ENCODE results near the gene PRMT9. TPM values are rescaled to one million over a fixed set of nuclear protein-coding genes. Genes with fewer than 3 reads are reported as not detected.

The PRMT9 gene
- total RNA-seq, 2 donors from 2014 or later = 3.0 to 5.7 TPM

GRCh38 chr4:147629783-147630730 is 53.9 kb downstream of the PRMT9 start:
- 90 to 91% methylated on average over 1 of the region's 1 CpG for WGBS, 2 donors
- no peak for ATAC-seq
- DNase-seq = no peak
- H3K36me3 ChIP-seq (replicated peaks in 1 of 2; ENCODE audit: insufficient read depth in 1 of 2, low read depth in 2 of 2) = peaks cover 3 to 18% of the 10 kb centered on the region in 2 donors
- no peaks in the 10 kb centered on the region for H3K9me3 ChIP-seq
- H3K27me3 ChIP-seq = no peaks in the 10 kb centered on the region
- intact Hi-C loops (cut with DNase I) = no loop called here
- no peaks in the 10 kb centered on the region for H3K4me1 ChIP-seq
- H3K27ac ChIP-seq = no peak overlapping the region
- no peak overlapping the region for H3K4me3 ChIP-seq
- TF ChIP-seq CTCF (IDR thresholded peaks at IDR 0.05) = no peak
- TF ChIP-seq POLR2A (IDR thresholded peaks at IDR 0.05) = no peak

- no peaks in the 10 kb centered on the region for H3K9me3 ChIP-seq
- no peaks in the 10 kb centered on the region for H3K27me3 ChIP-seq
- ATAC-seq (no peak), DNase-seq (no peak)
- 73 to 76% methylated on average over 3 of the region's 3 CpGs for whole genome bisulfite sequencing, 2 donors
- intact Hi-C loops (cut with DNase I) = no loop called here
- H3K4me3 ChIP-seq = no peak overlapping the region
- no peak for TF ChIP-seq CTCF (IDR thresholded peaks at IDR 0.05)
- TF ChIP-seq POLR2A (IDR thresholded peaks at IDR 0.05) = no peak
- no peak overlapping the region for H3K27ac ChIP-seq
- peaks cover 3 to 8% of the 10 kb centered on the region in 2 donors for H3K36me3 ChIP-seq (replicated peaks in 1 of 2; ENCODE audit: insufficient read depth in 1 of 2, low read depth in 2 of 2)
- H3K4me1 ChIP-seq = no peaks in the 10 kb centered on the region
Observed at GRCh38 chr4:147628415-147628814, 55.5 kb downstream of the PRMT9 start.

- 94% methylated on average over 4 of the region's 4 CpGs for WGBS, 2 donors
- TF ChIP-seq POLR2A (IDR thresholded peaks at IDR 0.05) (no peak), CTCF (IDR thresholded peaks at IDR 0.05) (no peak)
Observed at GRCh38 chr4:147626903-147627302, 57.1 kb downstream of the PRMT9 start.

GRCh38 chr4:147625733-147626132 is 58.2 kb downstream of the PRMT9 start:
- no peak for ATAC-seq
- intact Hi-C loops (cut with DNase I) = no loop called here
- DNase-seq = no peak
- no peak overlapping the region for H3K4me3 ChIP-seq
- no peak overlapping the region for H3K27ac ChIP-seq
- H3K27me3 ChIP-seq = no peaks in the 10 kb centered on the region
- H3K9me3 ChIP-seq = no peaks in the 10 kb centered on the region
- TF ChIP-seq CTCF (IDR thresholded peaks at IDR 0.05) (no peak), POLR2A (IDR thresholded peaks at IDR 0.05) (no peak)
- peaks cover 4% of the 10 kb centered on the region for H3K4me1 ChIP-seq
- H3K36me3 ChIP-seq (replicated peaks in 1 of 2; ENCODE audit: insufficient read depth in 1 of 2, low read depth in 2 of 2) = peaks cover 2 to 3% of the 10 kb centered on the region in 2 donors
- 79 to 80% methylated on average over 6 of the region's 6 CpGs for WGBS, 2 donors

More at GRCh38 chr4:147626903-147627302, 57.1 kb downstream of the PRMT9 start:
- H3K27me3 ChIP-seq = no peaks in the 10 kb centered on the region
- H3K9me3 ChIP-seq = no peaks in the 10 kb centered on the region
- no peak overlapping the region for H3K4me3 ChIP-seq
- peaks cover 2 to 3% of the 10 kb centered on the region in 2 donors for H3K36me3 ChIP-seq (replicated peaks in 1 of 2; ENCODE audit: insufficient read depth in 1 of 2, low read depth in 2 of 2)
- no peaks in the 10 kb centered on the region for H3K4me1 ChIP-seq
- ATAC-seq (no peak), DNase-seq (no peak)
- H3K27ac ChIP-seq = no peak overlapping the region
- intact Hi-C loops (cut with DNase I) = no loop called here
